Measurements from ENCODE around the gene PLA2G4B.

DNA sequence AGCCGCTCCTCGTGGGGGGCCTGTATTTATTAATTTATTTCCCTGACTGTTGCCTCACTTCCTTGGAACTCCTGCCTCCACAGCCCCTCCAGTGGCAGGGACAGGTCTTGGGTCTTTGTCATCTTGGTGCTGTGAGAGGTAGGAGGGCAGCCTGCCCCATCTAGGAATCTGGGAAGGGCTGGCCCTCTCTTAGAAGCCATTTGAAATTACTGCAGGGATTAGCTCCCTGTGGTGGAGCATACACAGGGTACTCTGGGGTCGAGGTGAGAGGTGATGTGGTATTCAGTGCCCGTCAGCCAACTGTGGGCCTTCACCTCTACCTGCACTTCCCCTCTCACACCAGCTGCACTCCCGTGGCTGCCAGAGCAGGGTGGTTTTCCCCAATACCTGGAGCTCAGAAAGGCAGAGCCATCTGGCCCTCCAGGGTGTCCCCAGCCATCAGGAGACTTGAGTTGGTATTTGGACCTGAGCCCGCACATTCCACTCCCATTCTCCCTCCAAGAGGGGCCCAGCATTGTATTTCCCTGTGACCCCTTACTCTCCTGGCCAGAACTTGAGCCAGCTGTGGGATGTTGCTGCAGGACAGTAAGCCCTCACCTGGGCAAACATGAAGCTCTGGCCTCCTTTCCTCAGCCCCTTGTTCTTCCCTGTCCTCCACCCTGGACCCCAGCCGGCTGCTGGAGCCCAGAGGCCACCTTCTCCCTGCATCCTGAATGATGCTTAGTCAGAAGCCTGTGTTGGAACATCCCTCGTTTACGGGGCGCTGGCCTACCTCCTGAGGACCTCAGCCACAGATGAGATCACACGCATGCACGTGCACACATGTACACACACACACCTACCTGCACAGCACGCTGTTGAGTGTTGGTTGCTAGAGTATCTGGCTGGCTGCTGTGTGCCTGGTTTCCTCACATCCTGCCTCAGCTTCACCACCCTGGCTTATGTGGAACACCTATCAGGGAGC, 12.8 kb upstream of the PLA2G4B start:
- TF ChIP-seq, protein P1, sequence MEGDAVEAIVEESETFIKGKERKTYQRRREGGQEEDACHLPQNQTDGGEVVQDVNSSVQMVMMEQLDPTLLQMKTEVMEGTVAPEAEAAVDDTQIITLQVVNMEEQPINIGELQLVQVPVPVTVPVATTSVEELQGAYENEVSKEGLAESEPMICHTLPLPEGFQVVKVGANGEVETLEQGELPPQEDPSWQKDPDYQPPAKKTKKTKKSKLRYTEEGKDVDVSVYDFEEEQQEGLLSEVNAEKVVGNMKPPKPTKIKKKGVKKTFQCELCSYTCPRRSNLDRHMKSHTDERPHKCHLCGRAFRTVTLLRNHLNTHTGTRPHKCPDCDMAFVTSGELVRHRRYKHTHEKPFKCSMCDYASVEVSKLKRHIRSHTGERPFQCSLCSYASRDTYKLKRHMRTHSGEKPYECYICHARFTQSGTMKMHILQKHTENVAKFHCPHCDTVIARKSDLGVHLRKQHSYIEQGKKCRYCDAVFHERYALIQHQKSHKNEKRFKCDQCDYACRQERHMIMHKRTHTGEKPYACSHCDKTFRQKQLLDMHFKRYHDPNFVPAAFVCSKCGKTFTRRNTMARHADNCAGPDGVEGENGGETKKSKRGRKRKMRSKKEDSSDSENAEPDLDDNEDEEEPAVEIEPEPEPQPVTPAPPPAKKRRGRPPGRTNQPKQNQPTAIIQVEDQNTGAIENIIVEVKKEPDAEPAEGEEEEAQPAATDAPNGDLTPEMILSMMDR (IDR thresholded peaks at IDR 0.05), result no peak
- TF ChIP-seq ZFX (IDR thresholded peaks at IDR 0.05; ENCODE audit: borderline replicate concordance), result no peak

Measured in 22Rv1 (cell line).